BJ (cell line): Measurements from ENCODE around the gene PRKCE. TPM values are rescaled to one million over a fixed set of nuclear protein-coding genes. Genes with fewer than 3 reads are reported as not detected.
"Not testable (repeated sequence)": the region's sequence is repeated elsewhere in the genome, so short reads cannot be mapped to it uniquely, and the experiment has no call there.

Source experiments
- CTCF ChIA-PET: fragments of 350-600 bp; formaldehyde crosslinking; extraction: SDS; loops from one replicate; lab custom pipeline; 2021; ENCODE audit warnings: antibody characterized with exemption, inconsistent platforms; lab: Yijun Ruan, JAX
- POLR2A ChIA-PET: fragments of 300-600 bp; sonication (Branson Sonifier 250); formaldehyde crosslinking; extraction: SDS; loops from one replicate; lab custom pipeline; 2021; ENCODE audit warnings: antibody characterized with exemption; lab: Charles Lee
- DNase-seq: peaks from one replicate; pipeline ENCODE4 v3.0.0-alpha.2; 2011; ENCODE audit warnings: low read depth
- H3K27me3 ChIP-seq: 2 replicates; pipeline ENCODE4 v1.6.0; 2011; ENCODE audit warnings: low read length; ENCODE audit not compliant: control insufficient read depth, insufficient read depth
- H3K36me3 ChIP-seq: 2 replicates; pipeline ENCODE4 v1.5.1; 2011; ENCODE audit warnings: low read length; ENCODE audit not compliant: control insufficient read depth, insufficient read depth
- H3K4me3 ChIP-seq: 2 replicates; pipeline ENCODE4 v1.5.1; 2011; ENCODE audit warnings: low read depth, mild to moderate bottlenecking, control low read depth, low read length
- CTCF ChIP-seq: IDR thresholded peaks from 2 replicates; pipeline ENCODE4 v1.5.1; 2011; ENCODE audit warnings: low read depth, mild to moderate bottlenecking, control low read depth, inconsistent platforms, low read length, moderate library complexity; ENCODE audit not compliant: insufficient read depth
- polyA plus RNA-seq: library from polyadenylated mRNA; depleted of rRNA; stranded (reverse); fragments of >200 nt; gene quantifications from 2 replicates; pipeline ENCODE4 v1.2.3, GENCODE V29; 2011

PRKCE gene
- polyA plus RNA-seq, 1 experiment = 19.7 TPM

- CTCF ChIA-PET = interaction anchor here (0.9 to 1.7 kb wide), 2 partner anchors 17 to 33 kb away, joined by 3 to 5 read pairs; no protein-coding TSS in a partner anchor
- no peak for DNase-seq
- no peaks in the 10 kb centered on the region for H3K36me3 ChIP-seq
- POLR2A ChIA-PET = interaction anchor here (0.6 kb wide), 1 partner anchor 67 kb away, joined by 3 read pairs; no protein-coding TSS in a partner anchor
- H3K27me3 ChIP-seq = no peaks in the 10 kb centered on the region
- H3K4me3 ChIP-seq = no peak overlapping the region
- no peak for TF ChIP-seq CTCF
Observed at GRCh38 chr2:45888641-45889040, 237.2 kb downstream of the PRKCE start.

GRCh38 chr2:45889053-45889452 lies 237.6 kb downstream of the PRKCE start:
- Histone ChIP-seq H3K36me3 (no peaks in the 10 kb centered on the region), H3K4me3 (no peak overlapping the region), H3K27me3 (no peaks in the 10 kb centered on the region)
- TF ChIP-seq CTCF = no peak
- no peak for DNase-seq
- ChIA-PET CTCF (interaction anchor here (0.6 to 1.7 kb wide), 2 partner anchors 32 to 50 kb away, joined by 3 to 5 read pairs; no protein-coding TSS in a partner anchor), POLR2A (no interaction called here)

GRCh38 chr2:45889620-45890370 lies 238.3 kb downstream of the PRKCE start:
- Histone ChIP-seq H3K36me3 (no peaks in the 10 kb centered on the region), H3K4me3 (no peak overlapping the region), H3K27me3 (no peaks in the 10 kb centered on the region)
- ChIA-PET POLR2A (no interaction called here), CTCF (interaction anchor here (0.6 to 1.7 kb wide), 5 partner anchors 15 to 49 kb away, joined by 3 to 5 read pairs (median 3); no protein-coding TSS in a partner anchor)
- no peak for TF ChIP-seq CTCF
- no peak for DNase-seq

- DNase-seq, H3K4me3 ChIP-seq, POLR2A ChIA-PET, H3K36me3 ChIP-seq, H3K27me3 ChIP-seq: not testable (repeated sequence)
- CTCF ChIA-PET = interaction anchor here (0.9 to 1.0 kb wide), 2 partner anchors 15 to 24 kb away, joined by 3 to 4 read pairs; no protein-coding TSS in a partner anchor
Observed at GRCh38 chr2:45890371-45890646, 238.8 kb downstream of the PRKCE start.

GRCh38 chr2:45890819-45891218 lies 239.3 kb downstream of the PRKCE start:
- POLR2A ChIA-PET = no interaction called here
- TF ChIP-seq CTCF = no peak
- CTCF ChIA-PET = no interaction called here
- Histone ChIP-seq H3K4me3 (no peak overlapping the region), H3K27me3 (no peaks in the 10 kb centered on the region), H3K36me3 (no peaks in the 10 kb centered on the region)
- DNase-seq = no peak
